NCI-H446 treated with DMSO at 0.1 percent for 48 hours (cell line): ENCODE data around the gene TCF20.
A peak's percentile ranks its signal among the peaks of the same experiment; 100 is the strongest.

Experiments used
- DNase-seq: peaks from one replicate; lab custom pipeline; 2025; lab: John Stamatoyannopoulos, UW

TCF20 gene

GRCh38 chr22:42282252-42282942 lies 11.9 kb upstream of the TCF20 start:
- DNase-seq: no peak

- no peak for DNase-seq
Measured at GRCh38 chr22:42281706-42282251, 11.3 kb upstream of the TCF20 start.

- DNase-seq: no peak
Measured at GRCh38 chr22:42281284-42281683, 10.8 kb upstream of the TCF20 start.

- DNase-seq: no peak
Measured at GRCh38 chr22:42280836-42281235, 10.4 kb upstream of the TCF20 start.

GRCh38 chr22:42280140-42280539 lies 9.7 kb upstream of the TCF20 start:
- no peak for DNase-seq

- DNase-seq: no peak
Measured at GRCh38 chr22:42279425-42280020, 9.1 kb upstream of the TCF20 start.

- DNase-seq: peak; percentile 9
Measured at GRCh38 chr22:42277988-42278776, 7.7 kb upstream of the TCF20 start.

- no peak for DNase-seq
Measured at GRCh38 chr22:42277232-42277753, 6.8 kb upstream of the TCF20 start.

GRCh38 chr22:42275970-42276369 lies 5.5 kb upstream of the TCF20 start:
- no peak for DNase-seq

- DNase-seq: no peak
Measured at GRCh38 chr22:42275176-42275575, 4.7 kb upstream of the TCF20 start.

- DNase-seq: peak; percentile 16
Measured at GRCh38 chr22:42273855-42274451, 3.5 kb upstream of the TCF20 start.

GRCh38 chr22:42272431-42272999 lies 2.1 kb upstream of the TCF20 start:
- no peak for DNase-seq

GRCh38 chr22:42271906-42272305 lies 1.5 kb upstream of the TCF20 start:
- DNase-seq: no peak

- DNase-seq: no peak
Measured at GRCh38 chr22:42271191-42271813, 849 bp upstream of the TCF20 start.

- DNase-seq: no peak
Measured at GRCh38 chr22:42270176-42270509, 310 bp downstream of the TCF20 start.

GRCh38 chr22:42269432-42270175 lies 849 bp downstream of the TCF20 start:
- DNase-seq: no peak

- no peak for DNase-seq
Measured at GRCh38 chr22:42268852-42269410, 1.5 kb downstream of the TCF20 start.

- no peak for DNase-seq
Measured at GRCh38 chr22:42265321-42265720, 5.1 kb downstream of the TCF20 start.

GRCh38 chr22:42263944-42264343 lies 6.5 kb downstream of the TCF20 start:
- no peak for DNase-seq

- DNase-seq: no peak
Measured at GRCh38 chr22:42262964-42263363, 7.5 kb downstream of the TCF20 start.
